Activated CD4-positive, alpha-beta T cell treated with anti-CD3 and anti-CD28 coated beads, Interleukin-2, amount 50 U/mL, for 24 hours (primary cell): Measurements from ENCODE around the gene RNF41.
"Not testable (repeated sequence)": the region's sequence is repeated elsewhere in the genome, so short reads cannot be mapped to it uniquely, and the experiment has no call there.

ENCODE experiments used
- DNase-seq, 2 donors: peaks; one replicate each; pipeline ENCODE4 v3.0.0-alpha.2; 2020; ENCODE audit warnings: low read depth in 1 of 2, low spot score in 1 of 2

RNF41 gene

DNA sequence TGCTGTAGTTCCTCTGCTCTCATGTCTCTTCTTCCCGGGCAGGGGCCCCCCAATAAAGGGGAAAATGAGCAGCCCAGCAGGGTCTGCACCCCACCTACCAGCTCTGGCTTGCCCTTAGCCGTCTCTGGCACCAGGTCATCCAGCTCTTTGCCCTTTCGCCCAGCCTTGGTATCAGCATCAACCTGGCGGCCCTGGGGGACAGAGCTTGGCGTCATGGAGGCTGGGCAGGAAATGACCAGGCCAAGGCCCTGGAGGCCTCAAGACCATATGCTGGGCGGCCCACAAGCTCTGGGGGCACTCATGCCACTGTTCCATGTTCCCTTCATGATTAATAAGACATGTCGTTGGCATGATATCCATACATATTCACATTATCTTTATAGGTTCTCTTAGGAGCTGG lies 48.9 kb downstream of the RNF41 start:
- no peak for DNase-seq

DNA sequence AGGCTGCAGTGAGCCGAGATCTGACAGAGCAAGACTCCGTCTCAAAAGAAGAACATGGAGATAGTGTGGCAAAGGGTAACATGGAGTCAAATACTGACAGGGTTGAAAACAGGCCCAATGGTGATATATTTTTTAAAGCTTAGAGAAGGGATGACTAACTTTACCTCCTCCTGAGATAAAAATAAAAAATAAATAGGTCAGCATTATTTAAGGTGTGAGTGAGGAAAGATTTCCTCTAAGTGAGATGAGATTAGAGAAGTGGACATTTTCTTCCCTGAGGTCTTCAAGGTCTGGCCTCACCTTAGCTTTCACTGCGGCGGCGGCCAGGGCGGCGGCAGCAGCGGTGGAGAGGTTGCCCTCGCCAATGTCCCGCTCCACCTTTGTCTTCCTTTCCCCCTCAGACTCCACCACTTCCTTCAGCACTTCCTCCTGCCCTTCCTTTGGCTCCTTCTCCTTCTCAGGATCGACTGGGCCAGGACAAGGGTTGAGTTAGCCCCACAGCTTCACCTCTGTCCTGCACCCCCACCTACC lies 52.4 kb downstream of the RNF41 start:
- DNase-seq: no peak

DNA sequence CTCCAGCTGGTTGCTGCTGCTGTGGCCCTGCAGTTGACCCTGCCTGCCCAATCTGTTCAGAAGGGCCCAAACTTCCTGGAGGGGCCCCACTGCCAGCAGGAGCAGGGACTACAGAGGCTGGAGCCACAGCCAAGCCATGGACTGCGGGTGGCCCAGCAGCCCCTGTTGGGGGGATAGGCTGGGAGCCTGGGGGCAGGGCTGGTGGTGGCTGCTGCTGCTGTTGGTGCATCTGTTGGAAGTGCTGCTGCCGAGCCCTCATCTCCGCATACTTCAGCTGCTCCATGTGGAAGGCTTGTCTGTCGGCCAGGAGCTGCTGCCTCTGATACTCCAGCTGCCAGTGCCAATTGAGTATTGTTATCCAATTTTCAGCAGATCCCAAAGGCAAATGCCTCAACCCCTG lies 56.4 kb downstream of the RNF41 start:
- no peak for DNase-seq

DNA sequence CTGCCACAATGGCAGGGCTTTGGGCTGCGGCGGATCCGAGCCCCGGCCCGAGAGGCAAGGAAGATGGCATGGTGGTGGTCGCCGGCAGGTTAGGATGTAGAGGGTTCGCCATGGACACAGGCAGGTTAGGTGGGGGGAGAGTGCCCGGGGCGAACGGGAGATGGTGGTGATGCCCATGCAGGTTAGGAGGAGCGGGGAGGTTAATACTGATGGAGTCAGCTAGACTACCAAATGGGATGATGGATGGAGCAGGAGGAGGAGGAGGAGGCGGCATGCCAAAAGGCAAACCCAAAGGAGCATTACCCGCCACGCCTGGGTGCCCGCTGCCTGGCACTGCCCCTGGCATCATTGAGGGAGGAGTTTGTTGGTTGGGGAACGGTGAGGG lies 57.4 kb downstream of the RNF41 start:
- no peak for DNase-seq

DNA sequence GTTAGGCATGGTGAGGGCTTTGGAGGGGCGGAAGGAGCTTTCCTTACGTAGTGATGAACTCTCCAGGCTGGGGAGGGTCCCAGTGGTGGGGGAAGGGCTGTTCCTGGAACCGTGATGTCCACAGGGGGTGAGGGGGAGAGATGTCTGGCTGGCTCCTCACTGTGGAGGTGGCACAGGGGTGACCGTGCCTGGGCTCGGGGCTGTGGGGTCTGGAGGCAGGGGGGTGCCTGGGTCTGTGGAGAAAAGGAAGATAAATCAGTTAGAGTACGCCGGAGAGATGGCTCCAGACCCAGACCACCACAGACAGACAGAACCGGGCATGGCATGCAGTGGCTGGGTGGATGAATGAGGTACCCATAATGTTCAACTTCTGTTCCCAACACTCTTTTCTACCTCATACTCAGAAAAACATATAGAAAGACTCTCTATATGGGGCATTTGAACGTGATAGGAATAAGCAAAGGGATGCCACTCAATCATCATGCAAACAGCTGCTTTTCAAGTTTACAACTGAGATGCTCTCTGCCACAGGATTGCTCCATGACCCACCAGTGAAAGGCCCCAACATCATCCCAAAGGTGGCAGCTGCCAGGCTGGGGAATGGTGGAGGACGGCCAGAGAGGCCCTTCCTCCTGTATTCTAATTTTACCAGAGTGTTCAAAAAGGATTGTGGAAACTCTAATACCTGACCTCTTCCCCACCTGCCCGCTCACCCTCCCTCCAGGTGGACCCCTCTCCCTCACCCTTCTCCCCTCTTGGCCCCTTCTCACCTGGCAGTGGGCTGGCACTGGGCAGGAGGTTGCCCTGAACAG lies 58.0 kb downstream of the RNF41 start:
- DNase-seq: no peak

DNA sequence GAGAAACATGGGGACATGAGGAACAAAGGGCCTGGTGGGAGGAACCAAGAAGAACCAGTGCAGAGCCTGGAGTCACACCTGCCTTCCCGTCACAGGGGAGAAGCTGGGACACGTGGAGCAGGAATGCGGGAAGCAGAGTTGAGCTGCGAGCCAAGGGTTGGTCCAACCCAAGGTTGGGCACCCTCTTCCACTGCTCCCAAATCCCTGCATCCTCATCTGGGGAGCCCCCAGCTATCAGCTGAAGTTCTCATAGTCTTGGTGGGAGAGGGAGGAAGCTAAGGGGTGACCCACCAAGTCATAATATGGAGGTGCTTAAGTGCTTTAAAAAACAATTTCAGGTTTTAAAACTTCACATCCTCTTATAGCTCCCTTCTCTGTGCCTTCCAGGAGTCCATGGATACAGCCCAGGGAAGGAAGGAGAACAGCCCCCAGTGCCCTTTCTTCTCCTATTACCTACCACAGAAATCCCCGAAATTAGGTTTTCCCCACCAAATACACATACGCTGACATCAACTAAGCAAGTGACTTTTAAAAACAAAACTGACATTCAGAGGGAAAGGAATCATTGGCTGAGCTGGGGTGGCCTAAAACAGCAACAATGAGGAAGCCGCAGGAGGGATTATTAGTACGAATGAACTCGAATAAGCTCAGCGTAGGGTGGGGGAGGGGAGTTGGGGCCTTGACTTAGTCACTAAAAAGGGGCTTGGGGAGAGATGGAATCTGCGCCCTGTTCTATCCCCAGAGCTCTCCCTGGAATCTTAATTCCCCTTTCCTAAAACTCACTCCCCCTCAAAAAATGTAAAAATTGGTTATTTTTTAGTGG lies 59.0 kb downstream of the RNF41 start:
- DNase-seq: no peak

DNA sequence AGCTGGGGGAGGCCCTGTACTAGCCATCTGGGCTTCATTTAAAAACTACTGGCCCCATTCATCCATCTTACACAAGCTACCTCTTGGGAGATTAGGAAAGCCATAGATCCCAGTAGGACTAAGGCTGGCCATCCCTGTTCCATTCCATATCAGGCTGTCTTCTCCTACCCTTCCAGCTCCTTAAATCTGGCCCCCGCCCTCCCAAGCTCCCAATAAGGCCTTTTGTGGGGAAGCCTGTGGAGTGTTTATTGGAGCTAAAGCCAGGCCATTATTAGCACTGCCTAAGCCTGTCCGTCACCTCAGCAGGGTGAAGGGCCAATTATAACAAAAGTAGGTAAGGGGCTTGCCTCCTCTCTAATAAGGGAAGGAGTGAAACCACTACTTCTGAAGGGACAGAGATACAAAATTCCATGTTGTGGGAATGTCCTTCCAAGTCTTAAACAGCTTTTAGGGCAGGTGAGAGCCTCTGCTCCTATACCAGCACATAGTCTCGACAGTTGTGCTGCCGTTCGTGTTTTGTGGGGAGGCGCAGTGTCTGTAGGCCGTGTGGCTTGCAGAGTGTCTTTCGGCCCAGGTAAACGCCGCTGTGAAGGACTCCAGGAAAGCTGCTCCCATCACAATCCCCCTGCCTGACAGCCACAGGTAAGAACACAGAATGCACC lies 59.9 kb downstream of the RNF41 start:
- no peak for DNase-seq

DNA sequence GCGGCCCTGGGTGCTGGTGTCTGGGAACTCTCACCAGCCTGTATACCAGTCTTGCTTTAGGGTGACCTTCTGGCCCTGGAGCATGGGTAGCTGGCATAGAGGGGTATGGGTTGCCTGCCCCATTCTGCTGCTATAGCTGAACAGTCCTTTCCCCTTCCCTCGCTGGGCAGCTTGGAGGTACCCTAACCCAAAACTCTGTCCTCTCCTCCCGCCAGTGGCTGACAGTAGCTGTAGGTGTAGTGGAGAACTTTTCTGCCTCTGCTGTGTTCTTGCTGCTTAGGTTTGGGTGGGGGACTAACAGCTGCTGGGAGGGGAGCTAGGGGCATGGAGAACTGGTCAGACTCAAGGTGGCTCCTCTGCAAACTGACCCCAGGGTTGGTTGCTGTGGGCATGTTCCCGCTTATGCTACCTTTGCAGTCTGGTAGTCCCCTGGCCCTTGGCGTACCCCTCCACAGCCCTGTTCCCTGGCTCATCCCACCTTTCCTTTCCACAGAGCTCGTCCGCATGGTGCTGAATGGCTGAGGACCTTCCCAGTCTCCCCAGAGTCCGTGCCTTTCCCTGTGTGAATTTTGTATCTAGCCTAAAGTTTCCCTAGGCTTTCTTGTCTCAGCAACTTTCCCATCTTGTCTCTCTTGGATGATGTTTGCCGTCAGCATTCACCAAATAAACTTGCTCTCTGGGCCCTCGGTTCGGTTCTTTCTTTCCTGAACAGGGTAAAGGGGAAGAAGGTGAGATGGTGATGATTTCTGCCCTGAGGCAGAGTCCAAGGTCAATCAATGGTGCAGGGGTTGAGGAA lies 60.6 kb downstream of the RNF41 start:
- DNase-seq: no peak

DNA sequence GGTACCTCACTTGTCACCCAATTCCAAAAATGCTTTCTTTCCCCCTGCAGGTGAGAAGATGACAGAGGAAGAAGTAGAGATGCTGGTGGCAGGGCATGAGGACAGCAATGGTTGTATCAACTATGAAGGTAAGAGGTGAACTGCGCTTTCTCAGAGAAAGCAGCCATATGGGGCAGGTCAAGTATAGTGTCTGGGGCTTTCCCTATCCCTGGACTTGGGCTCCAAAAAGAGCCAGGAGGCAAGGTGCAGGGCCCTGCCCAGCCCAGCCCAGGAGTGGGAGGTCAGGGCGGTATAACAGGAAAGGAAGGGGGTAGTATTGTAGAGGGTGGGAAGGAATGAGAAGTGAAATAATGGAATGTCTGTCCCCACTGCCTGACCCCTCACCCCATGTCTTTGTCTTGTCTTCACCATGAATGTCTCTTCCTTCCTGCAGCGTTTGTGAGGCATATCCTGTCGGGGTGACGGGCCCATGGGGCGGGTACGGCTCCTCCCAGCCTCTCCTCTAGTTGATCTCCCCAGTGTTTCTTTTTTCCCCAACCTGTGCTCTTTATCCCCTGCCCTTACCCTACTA lies 61.4 kb downstream of the RNF41 start:
- peak in 1 of 2 donors; percentile 35 for DNase-seq

DNA sequence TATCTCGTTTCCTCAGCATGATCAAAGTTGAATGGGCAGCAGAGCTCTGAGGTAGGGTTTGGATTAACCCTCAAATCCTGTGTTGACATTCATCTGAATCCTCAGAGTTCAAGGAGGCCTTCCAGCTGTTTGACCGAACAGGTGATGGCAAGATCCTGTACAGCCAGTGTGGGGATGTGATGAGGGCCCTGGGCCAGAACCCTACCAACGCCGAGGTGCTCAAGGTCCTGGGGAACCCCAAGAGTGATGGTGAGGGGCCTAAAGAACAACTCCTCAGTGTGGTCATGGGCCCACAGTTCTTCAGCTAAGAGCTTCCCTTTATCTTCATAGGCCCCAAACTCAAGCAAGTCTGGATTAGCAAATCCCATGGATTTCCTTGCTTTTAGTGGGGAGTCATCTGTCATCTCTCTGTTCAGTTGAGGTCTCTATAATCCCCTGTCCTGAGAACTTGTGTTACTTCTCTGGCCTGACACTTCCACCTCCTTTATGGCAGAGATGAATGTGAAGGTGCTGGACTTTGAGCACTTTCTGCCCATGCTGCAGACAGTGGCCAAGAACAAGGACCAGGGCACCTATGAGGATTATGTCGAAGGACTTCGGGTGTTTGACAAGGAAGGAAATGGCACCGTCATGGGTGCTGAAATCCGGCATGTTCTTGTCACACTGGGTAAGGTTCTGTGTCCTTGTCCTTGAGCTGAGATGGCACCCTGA lies 62.1 kb downstream of the RNF41 start:
- no peak for DNase-seq

DNA sequence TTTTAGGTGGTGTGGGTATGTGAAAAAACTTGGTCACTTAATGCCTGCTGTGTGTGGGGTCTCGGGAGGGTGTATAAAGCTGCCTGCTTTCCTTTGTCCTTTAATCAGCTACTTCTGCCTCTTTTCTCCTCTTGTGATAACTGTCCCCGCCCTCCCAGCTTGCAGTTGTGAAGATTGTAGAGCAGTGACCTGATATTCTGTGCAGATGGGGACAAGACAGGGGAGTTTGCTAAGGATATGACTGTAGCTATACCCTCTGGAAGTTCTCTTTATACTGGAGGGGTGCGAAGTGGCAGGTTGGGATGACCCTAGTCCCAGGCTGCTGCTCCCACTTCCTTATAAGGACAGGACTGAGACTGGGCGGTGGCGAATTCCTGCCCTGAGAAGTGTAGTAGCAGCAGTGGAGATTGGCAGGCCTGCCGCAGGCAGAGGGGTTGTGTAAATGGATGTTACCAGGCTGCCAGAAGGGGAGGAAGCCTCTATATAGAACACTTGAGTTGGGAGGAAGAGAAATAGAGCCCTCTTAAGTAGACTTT lies 62.7 kb downstream of the RNF41 start:
- peak in 1 of 2 donors; percentile 26 for DNase-seq

DNA sequence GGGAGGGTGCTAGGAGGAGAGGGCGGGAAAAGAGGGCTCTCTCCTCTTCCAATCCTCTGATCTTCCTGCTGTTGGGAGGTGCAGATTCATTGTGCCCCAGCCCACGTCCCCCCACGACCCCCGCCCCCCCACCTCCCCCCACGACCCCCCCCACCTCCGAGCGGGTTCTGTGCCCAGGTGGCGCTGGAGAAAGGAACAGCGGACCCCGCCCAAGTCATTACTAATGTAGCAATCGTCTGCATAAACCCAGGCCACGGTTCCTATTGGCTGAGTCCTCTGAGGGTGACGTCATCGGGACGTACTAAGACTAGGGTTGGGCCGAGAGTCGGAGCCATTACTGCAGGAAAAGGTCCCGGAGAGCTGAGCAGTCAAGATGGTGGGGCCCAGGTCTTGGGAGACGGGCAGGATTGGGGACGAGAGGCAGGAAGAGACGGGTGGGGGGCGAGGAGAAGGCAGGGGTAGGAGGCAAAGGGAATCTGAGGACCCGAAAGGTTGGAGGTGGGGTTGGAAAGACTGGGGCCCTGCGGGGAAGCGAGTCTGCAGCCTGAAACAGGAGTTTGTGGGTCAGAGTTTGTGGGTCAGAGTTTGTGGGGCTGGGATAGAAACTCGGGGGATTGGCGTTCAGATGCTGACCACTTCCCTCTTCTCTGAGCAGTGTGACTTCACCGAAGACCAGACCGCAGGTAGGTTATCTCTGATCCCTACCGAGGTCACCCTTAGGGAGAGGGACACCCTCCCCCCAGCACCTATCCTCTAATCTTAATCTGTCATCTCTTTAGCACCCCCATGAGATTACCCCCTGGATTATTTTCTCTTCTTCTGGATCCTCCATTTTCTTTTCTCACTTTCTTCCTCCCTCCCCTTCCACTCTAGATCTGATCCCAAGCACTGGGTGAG lies 63.4 kb downstream of the RNF41 start, which contains the start of gene MYL6:
Gene MYL6, plus strand, starts transcription at position 331 of the 897 bp plus-strand sequence. Its CDS starts 43 bp downstream, at position 374.
- DNase-seq: peak; percentile 70 to 96

DNA sequence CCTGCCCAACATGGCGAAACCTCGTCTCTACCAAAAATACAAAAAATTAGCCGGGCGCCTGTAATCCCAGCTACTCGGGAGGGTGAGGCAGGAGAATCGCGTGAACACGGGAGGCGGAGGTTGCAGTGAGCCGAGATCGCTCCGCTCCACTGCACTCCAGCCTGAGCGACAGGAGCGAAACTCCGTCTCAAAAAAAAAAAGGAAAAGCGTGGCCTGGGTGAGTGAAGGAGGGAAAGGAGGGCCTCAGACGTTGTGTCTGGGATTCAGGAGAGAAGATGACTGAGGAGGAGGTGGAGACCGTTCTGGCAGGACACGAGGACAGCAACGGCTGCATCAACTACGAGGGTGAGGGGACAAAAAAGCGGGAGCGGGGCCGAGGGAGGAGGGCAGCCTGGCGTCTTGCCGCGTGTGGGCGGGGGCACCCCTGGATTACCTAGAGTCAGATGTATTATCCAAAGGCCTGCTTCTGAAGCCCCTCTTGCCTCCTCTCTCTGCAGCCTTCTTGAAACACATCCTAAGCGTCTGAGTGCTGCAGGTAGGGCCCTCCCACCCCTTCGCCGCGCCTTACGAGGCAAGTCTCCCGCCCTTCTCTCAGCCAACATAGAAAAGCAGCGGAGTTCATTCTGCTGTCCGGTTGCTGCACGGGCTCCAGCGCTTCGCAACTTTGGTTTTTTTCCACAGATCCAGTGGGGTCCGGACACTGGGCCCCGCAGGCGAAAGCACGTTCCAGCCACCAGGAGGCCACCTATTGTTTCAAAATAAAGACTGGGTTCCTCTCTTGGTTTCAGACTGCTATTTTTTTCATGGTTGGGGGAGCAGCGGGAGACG lies 64.3 kb downstream of the RNF41 start:
- peak; percentile 17 to 51 for DNase-seq

DNA sequence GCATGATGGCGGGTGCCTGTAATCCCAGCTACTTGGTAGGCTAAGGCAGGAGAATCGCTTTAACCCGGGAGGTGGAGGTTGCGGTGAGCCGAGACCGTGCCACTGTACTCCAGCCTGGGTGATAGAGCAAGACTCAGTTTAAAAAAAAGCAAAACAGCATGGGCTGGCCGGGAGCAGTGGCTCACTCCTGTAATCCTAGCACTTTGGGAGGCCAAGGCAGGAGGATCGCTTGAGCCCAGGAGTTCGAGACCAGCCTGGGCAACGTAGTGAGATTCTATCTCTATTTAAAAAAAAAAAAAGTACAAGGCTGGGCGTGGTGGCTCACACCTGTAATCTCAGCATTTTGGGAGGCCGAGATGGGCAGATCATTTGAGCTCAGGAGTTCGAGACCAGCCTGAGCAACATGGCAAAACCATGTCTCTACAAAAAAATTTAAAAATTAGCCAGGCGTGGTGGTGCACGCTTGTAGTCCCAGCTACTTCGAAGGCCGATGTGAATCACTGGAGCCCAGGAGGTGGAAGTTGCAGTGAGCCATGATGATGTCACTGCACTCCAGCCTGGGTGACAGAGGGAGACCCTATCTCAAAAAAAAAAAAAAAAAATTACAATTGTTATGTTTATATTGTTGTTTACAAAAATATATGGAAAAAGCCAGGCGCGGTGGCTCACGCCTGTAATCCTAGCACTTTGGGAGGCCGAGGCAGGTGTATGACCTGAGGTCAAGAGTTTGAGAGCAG lies 65.1 kb downstream of the RNF41 start:
- DNase-seq: not testable (repeated sequence)

DNA sequence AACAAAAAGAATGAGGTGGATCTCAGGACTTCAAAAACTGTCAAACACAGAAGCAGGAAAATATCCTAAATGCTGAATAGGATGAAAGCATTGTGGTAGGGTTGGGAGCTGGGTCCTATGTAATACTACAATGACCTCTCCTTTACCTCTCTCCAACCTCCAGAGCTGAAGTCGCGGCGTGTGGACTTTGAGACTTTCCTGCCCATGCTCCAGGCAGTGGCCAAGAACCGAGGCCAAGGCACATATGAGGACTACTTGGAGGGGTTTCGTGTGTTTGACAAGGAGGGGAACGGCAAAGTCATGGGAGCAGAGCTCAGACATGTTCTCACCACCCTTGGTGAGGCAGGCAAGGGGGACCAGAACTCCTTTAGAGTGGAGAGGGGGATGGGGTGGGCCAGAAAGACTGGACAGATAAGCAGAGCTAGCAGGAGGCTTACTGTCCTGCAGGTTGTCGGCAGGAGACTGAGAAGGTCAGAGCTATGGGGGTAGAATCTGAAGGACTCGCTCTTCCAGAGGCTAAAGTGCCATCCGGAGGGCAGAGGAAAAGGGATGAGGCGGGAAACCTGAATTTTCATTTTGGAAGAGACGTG lies 66.4 kb downstream of the RNF41 start:
- no peak for DNase-seq

DNA sequence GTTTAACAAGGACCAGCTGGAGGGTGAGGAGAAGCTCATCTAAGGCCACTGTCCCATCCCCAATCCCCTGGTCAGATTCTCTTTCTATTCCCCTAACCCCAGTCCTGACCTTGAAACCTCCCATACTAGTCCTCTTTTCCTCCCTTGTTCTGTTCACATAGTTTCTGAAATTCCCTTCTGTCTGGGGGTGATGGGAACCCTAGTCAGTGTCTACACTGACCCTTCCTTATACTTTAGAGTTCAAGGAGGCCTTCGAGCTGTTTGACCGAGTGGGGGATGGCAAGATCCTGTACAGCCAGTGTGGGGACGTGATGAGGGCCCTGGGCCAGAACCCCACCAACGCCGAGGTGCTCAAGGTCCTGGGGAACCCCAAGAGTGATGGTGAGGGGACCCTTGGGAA lies 66.9 kb downstream of the RNF41 start:
- no peak for DNase-seq
